T-cell (primary cell): ENCODE data around the gene USB1. TPM values are rescaled to one million over a fixed set of nuclear protein-coding genes. Genes with fewer than 3 reads are reported as not detected.

Source experiments
- ATAC-seq, 4 experiments: fragments of 200-7000 bp in 3 of 4; fragments of 150-1000 bp in 1 of 4; cut with Tn5 transposase; replicated peaks in 1 of 4; 1 replicate in 3 of 4; 2 replicates in 1 of 4; pipeline ENCODE4 v1.10.0; 2021; ENCODE audit warnings: moderate library complexity in 3 of 4, mild to moderate bottlenecking in 2 of 4, moderate number of reproducible peaks in 1 of 4
- CTCF ChIA-PET, 2 donors: fragments of 300-600 bp; sonication (Branson Sonifier 250); formaldehyde crosslinking; loops; one replicate each; lab custom pipeline; 2022; ENCODE audit warnings: antibody characterized with exemption in 2 of 2; lab: Charles Lee
- POLR2A ChIA-PET, 2 donors: fragments of 300-600 bp; sonication (Branson Sonifier 250); formaldehyde crosslinking; loops; one replicate each; lab custom pipeline; 2022; ENCODE audit warnings: antibody characterized with exemption in 2 of 2; lab: Charles Lee
- DNase-seq, 35 experiments: peaks; one replicate each; pipeline versions ENCODE4 v3.0.0 to v3.0.0-alpha.2; 2013 to 2023
- H3K27ac ChIP-seq: one replicate; pipeline ENCODE4 v1.5.1; 2013; ENCODE audit warnings: low read length
- H3K27me3 ChIP-seq, 2 experiments: replicated peaks in 1 of 2; 1 replicate in 1 of 2; 2 replicates in 1 of 2; pipeline versions ENCODE4 v1.6.1 to v1.7.0; 2013; ENCODE audit warnings: low read length in 1 of 2, mixed read lengths in 1 of 2; ENCODE audit not compliant: control insufficient read depth in 2 of 2, insufficient read depth in 2 of 2; ENCODE audit errors: extremely low read depth in 1 of 2
- H3K36me3 ChIP-seq, 2 donors: 1 replicate in 1 of 2; 2 replicates in 1 of 2; pipeline versions ENCODE4 v1.6.1 to v1.7.0; 2013; ENCODE audit warnings: low read length in 1 of 2; ENCODE audit not compliant: control insufficient read depth in 2 of 2, insufficient read depth in 1 of 2; ENCODE audit errors: extremely low read depth in 1 of 2
- H3K4me1 ChIP-seq, 2 experiments: 1 replicate in 1 of 2; 2 replicates in 1 of 2; pipeline versions ENCODE4 v1.6.1 to v1.7.0; 2013; ENCODE audit warnings: low read length in 2 of 2, mixed read lengths in 1 of 2; ENCODE audit not compliant: insufficient read depth in 2 of 2, control insufficient read depth in 1 of 2; ENCODE audit errors: extremely low read depth in 1 of 2
- H3K4me3 ChIP-seq, 2 donors: 1 replicate in 1 of 2; 2 replicates in 1 of 2; pipeline versions ENCODE4 v1.5.1 to v1.7.0; 2013; ENCODE audit warnings: mild to moderate bottlenecking in 2 of 2, low read length in 1 of 2, moderate library complexity in 1 of 2; ENCODE audit not compliant: control insufficient read depth in 1 of 2; ENCODE audit errors: extremely low read depth in 1 of 2
- H3K9me3 ChIP-seq: 2 replicates; pipeline ENCODE4 v1.7.0; 2013
- H3K27ac Mint-ChIP-seq, 2 donors: one replicate each; pipeline ENCODE4 v1.8.0; 2020 to 2021; ENCODE audit warnings: mild to moderate bottlenecking in 2 of 2, mixed read lengths in 2 of 2
- H3K27me3 Mint-ChIP-seq, 2 donors: one replicate each; pipeline ENCODE4 v1.8.0; 2021 to 2022; ENCODE audit warnings: mixed read lengths in 2 of 2
- H3K36me3 Mint-ChIP-seq: one replicate; pipeline ENCODE4 v1.8.0; 2021; ENCODE audit warnings: mixed read lengths
- H3K4me1 Mint-ChIP-seq, 3 donors: one replicate each; pipeline ENCODE4 v1.8.0; 2020 to 2022; ENCODE audit warnings: mixed read lengths in 3 of 3, mild to moderate bottlenecking in 1 of 3
- H3K4me3 Mint-ChIP-seq, 3 donors: one replicate each; pipeline ENCODE4 v1.8.0; 2020 to 2022; ENCODE audit warnings: mild to moderate bottlenecking in 3 of 3, mixed read lengths in 3 of 3, moderate library complexity in 3 of 3
- H3K9me3 Mint-ChIP-seq, 3 donors: one replicate each; pipeline ENCODE4 v1.8.0; 2020 to 2022; ENCODE audit warnings: mixed read lengths in 3 of 3
- WGBS: methylation state at CpG from one replicate; pipeline ENCODE4 v1.1.5; 2013; ENCODE audit warnings: missing lambda C conversion rate; ENCODE audit not compliant: insufficient coverage; 5-methylcytosine and 5-hydroxymethylcytosine counted together
- total RNA-seq, 35 experiments: library from RNA in 6 of 35; stranded (reverse) in 6 of 35; fragments of 120-200 nt in 1 of 35; gene quantifications; one replicate each; pipeline versions ENCODE4 v1.2.1 to v1.2.4 and lab custom pipeline; 2013 to 2026

The USB1 gene
- 10 to 100 TPM; 31.7 to 44.2 (median 41.3) TPM for total RNA-seq
- 26.2 TPM for total RNA-seq (2013)
- 9.8 to 22.7 (median 14.5) reads per million in 29 experiments for total RNA-seq (lab: John Stamatoyannopoulos, UW)

GRCh38 chr16:58000706-58001676 lies at the start of gene USB1:
TSS of gene USB1 (plus strand) at chr16:58001407. CDS start at chr16:58001484, 77 bp downstream.
- Histone ChIP-seq H3K27ac (peak within 1 kb of the TSS; percentile 66), H3K4me1 (peaks cover 22 to 59% of the 10 kb centered on the region in 2 experiments), H3K36me3 (peaks cover 15 to 33% of the 10 kb centered on the region in 2 donors), H3K4me3 (peak within 1 kb of the TSS; percentile 79 to 81), H3K9me3 (no peaks in the 10 kb centered on the region), H3K27me3 (no peaks in the 10 kb centered on the region)
- peak within 1 kb of the TSS; percentile 86 to 93 for H3K27ac Mint-ChIP-seq
- peak within 1 kb of the TSS; percentile 82 to 92 (median 90) for H3K4me3 Mint-ChIP-seq
- under 1% methylated on average over 75 of the region's 81 CpGs for WGBS
- H3K9me3 Mint-ChIP-seq, result no peaks in the 10 kb centered on the region
- ChIA-PET POLR2A (interaction anchor here in 1 of 2 donors (0.7 kb wide), 1 partner anchor 194 kb away, joined by 6 read pairs; no protein-coding TSS in a partner anchor), CTCF (interaction anchor here (0.5 to 2.3 kb wide), 4 partner anchors 14 to 102 kb away, joined by 3 to 9 read pairs (median 4); no protein-coding TSS in a partner anchor)
- DNase-seq (peak; percentile 61 to 90 (median 76)), ATAC-seq (peak; percentile 76 to 82 (median 80))
- no peaks in the 10 kb centered on the region for H3K27me3 Mint-ChIP-seq
- peaks cover 19% of the 10 kb centered on the region for H3K36me3 Mint-ChIP-seq
- H3K4me1 Mint-ChIP-seq, result peaks cover 49 to 68% (median 63%) of the 10 kb centered on the region in 3 donors

GRCh38 chr16:57952909-57953308 lies 48.3 kb upstream of the USB1 start:
- Mint-ChIP-seq H3K27me3 (peaks cover 0 to 9% of the 10 kb centered on the region in 2 donors), H3K36me3 (no peaks in the 10 kb centered on the region), H3K9me3 (no peaks in the 10 kb centered on the region), H3K27ac (no peak overlapping the region), H3K4me3 (no peak overlapping the region), H3K4me1 (no peaks in the 10 kb centered on the region)
- peaks cover 0 to 17% of the 10 kb centered on the region in 2 experiments for H3K27me3 ChIP-seq
- ATAC-seq (no peak), DNase-seq (no peak)
- ChIA-PET POLR2A (no interaction called here), CTCF (no interaction called here)
- WGBS, result 91% methylated on average over 4 of the region's 9 CpGs
- no peak overlapping the region for H3K27ac ChIP-seq
- H3K36me3 ChIP-seq, result no peaks in the 10 kb centered on the region
- no peak overlapping the region for H3K4me3 ChIP-seq
- H3K4me1 ChIP-seq, result no peaks in the 10 kb centered on the region
- no peaks in the 10 kb centered on the region for H3K9me3 ChIP-seq

GRCh38 chr16:57953857-57954256 lies 47.4 kb upstream of the USB1 start:
- peaks cover 0 to 9% of the 10 kb centered on the region in 2 donors for H3K27me3 Mint-ChIP-seq
- POLR2A ChIA-PET, result no interaction called here

GRCh38 chr16:57955572-57956188 lies 45.5 kb upstream of the USB1 start:
- H3K4me3 Mint-ChIP-seq, result no peak overlapping the region
- no peak overlapping the region for H3K27ac ChIP-seq
- no peak for DNase-seq
- CTCF ChIA-PET, result no interaction called here
- no peaks in the 10 kb centered on the region for H3K9me3 Mint-ChIP-seq
- no peaks in the 10 kb centered on the region for H3K4me1 ChIP-seq
- peaks cover 4% of the 10 kb centered on the region in 2 donors for H3K27me3 Mint-ChIP-seq
- WGBS, result 81% methylated on average over 11 of the region's 12 CpGs
- H3K9me3 ChIP-seq, result no peaks in the 10 kb centered on the region
- no peaks in the 10 kb centered on the region for H3K4me1 Mint-ChIP-seq
- no peak for ATAC-seq
- H3K4me3 ChIP-seq, result no peak overlapping the region
- H3K27me3 ChIP-seq, result peaks cover 0 to 25% of the 10 kb centered on the region in 2 experiments
- no peaks in the 10 kb centered on the region for H3K36me3 Mint-ChIP-seq
- no peaks in the 10 kb centered on the region for H3K36me3 ChIP-seq
- POLR2A ChIA-PET, result no interaction called here
- H3K27ac Mint-ChIP-seq, result no peak overlapping the region

More at GRCh38 chr16:57953857-57954256, 47.4 kb upstream of the USB1 start:
- H3K9me3 Mint-ChIP-seq, result no peaks in the 10 kb centered on the region
- no peak overlapping the region for H3K4me3 Mint-ChIP-seq
- no peak overlapping the region for H3K27ac Mint-ChIP-seq
- Histone ChIP-seq H3K4me3 (no peak overlapping the region), H3K27ac (no peak overlapping the region), H3K4me1 (no peaks in the 10 kb centered on the region), H3K27me3 (peaks cover 0 to 22% of the 10 kb centered on the region in 2 experiments), H3K9me3 (no peaks in the 10 kb centered on the region), H3K36me3 (no peaks in the 10 kb centered on the region)
- CTCF ChIA-PET, result interaction anchor here in 1 of 2 donors (0.6 kb wide), 1 partner anchor 9 kb away, joined by 9 read pairs; no protein-coding TSS in a partner anchor
- no peaks in the 10 kb centered on the region for H3K4me1 Mint-ChIP-seq
- ATAC-seq (no peak), DNase-seq (no peak)
- no CpG with 5 or more reads among the region's 1 CpG for WGBS
- H3K36me3 Mint-ChIP-seq, result no peaks in the 10 kb centered on the region

- H3K27ac Mint-ChIP-seq, result no peak overlapping the region
- peaks cover 0 to 23% of the 10 kb centered on the region in 2 experiments for H3K27me3 ChIP-seq
- H3K27ac ChIP-seq, result no peak overlapping the region
- DNase-seq (no peak), ATAC-seq (no peak)
- H3K4me3 ChIP-seq, result no peak overlapping the region
- no peaks in the 10 kb centered on the region for H3K4me1 Mint-ChIP-seq
- 80% methylated on average over 5 of the region's 8 CpGs for WGBS
- H3K4me3 Mint-ChIP-seq, result no peak overlapping the region
- no peaks in the 10 kb centered on the region for H3K36me3 ChIP-seq
- ChIA-PET POLR2A (no interaction called here), CTCF (interaction anchor here in 1 of 2 donors (0.5 kb wide), 1 partner anchor 1026 kb away, joined by 3 read pairs; no protein-coding TSS in a partner anchor)
- no peaks in the 10 kb centered on the region for H3K9me3 Mint-ChIP-seq
- H3K27me3 Mint-ChIP-seq, result peaks cover 4% of the 10 kb centered on the region in 2 donors
- H3K4me1 ChIP-seq, result no peaks in the 10 kb centered on the region
- H3K36me3 Mint-ChIP-seq, result no peaks in the 10 kb centered on the region
- no peaks in the 10 kb centered on the region for H3K9me3 ChIP-seq
Measured at GRCh38 chr16:57956270-57956808, 44.9 kb upstream of the USB1 start.
